ENCODE measurements around the gene SERPINA1.

DNA sequence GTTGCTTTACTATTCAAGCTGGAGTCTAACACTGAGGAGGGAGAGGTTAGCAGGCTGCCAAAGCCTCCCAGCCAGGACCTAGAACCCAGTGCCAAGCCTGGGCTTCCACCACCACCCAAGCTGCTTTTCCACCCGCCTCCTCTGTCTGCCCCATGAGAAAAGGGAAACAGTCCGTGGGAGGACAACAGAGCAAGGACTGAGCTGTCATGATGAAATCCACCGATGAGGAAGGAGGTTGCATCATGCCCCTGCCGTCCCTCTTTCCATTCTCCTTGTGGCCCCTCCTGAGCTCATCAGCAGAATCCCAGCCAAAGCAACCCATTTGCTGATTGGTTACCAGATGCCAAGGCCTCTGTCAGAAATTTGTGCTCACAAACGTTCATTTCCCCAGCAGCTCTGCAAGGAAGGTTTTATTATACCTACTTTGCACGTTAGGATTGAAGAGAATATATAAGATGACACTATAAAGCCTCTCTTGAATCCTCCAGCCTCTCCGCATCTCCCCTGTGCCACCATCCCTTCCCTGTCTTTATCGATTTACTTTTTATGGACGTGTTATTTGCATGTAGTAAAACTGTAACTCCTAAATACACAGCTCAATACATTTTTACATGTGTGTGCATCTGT, 6.3 kb upstream of the SERPINA1 start:
- TF ChIP-seq, protein P1, sequence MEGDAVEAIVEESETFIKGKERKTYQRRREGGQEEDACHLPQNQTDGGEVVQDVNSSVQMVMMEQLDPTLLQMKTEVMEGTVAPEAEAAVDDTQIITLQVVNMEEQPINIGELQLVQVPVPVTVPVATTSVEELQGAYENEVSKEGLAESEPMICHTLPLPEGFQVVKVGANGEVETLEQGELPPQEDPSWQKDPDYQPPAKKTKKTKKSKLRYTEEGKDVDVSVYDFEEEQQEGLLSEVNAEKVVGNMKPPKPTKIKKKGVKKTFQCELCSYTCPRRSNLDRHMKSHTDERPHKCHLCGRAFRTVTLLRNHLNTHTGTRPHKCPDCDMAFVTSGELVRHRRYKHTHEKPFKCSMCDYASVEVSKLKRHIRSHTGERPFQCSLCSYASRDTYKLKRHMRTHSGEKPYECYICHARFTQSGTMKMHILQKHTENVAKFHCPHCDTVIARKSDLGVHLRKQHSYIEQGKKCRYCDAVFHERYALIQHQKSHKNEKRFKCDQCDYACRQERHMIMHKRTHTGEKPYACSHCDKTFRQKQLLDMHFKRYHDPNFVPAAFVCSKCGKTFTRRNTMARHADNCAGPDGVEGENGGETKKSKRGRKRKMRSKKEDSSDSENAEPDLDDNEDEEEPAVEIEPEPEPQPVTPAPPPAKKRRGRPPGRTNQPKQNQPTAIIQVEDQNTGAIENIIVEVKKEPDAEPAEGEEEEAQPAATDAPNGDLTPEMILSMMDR (IDR thresholded peaks at IDR 0.05; ENCODE audit: low read depth, low read length, poor library complexity, severe bottlenecking): no peak
- TF ChIP-seq EZH2phosphoT487 (IDR thresholded peaks at IDR 0.05; ENCODE audit: borderline replicate concordance, low read length): no peak

Data from DOHH2 (cell line).